ENCODE data around the gene CATSPER1. TPM values are rescaled to one million over a fixed set of nuclear protein-coding genes. Genes with fewer than 3 reads are reported as not detected.

CATSPER1 gene
- total RNA-seq = 0.10 TPM

GRCh38 chr11:66026017-66026529, at the start of gene CATSPER1:
CATSPER1 (minus strand) TSS chr11:66026479; CDS start chr11:66026379, 100 bp downstream.
- no peak for DNase-seq

- DNase-seq = no peak
Measured at GRCh38 chr11:66075273-66075672, 49.0 kb upstream of the CATSPER1 start.

- DNase-seq = no peak
Measured at GRCh38 chr11:66073669-66074068, 47.4 kb upstream of the CATSPER1 start.

GRCh38 chr11:66072518-66072917, 46.2 kb upstream of the CATSPER1 start:
- DNase-seq = no peak

DNA sequence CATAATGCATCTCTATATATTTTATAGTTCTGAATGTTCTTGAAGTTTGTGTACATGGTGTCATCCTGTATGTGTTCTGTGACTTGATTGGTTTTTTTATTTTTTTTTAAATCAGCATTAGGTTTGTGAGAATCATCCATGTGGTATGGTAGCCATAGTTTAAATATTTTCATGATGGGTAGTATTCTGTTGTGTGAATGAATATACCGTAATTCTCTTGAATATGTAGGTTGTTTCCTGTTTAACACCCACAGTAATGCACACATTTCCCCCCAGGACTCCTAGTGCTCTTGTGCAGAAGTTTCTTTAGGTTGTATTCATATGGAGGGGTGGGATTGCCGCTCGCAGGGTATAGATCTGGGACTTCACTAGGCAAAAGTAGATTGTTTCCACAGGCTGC, 45.8 kb upstream of the CATSPER1 start:
- no peak for DNase-seq

DNA sequence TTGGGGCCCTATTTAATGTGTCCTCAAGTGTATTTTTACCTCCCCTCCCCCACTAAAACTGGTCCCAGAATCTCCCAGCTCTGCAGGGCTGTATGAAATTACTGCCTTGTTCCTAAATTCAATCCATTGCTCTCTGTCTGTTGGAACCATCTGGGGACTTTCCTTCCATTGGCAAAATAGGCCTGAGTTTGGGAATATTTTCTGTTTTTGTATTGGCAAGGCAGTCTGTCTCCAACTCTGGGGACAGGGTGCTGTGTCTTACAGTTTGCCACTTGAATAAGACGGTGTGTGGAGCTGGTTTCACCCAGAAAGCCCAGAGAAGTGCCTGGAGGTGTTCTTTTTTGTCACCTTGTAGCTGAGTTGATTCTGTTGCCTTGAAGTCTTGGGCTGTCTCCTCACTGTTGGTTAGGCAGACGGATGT, 45.1 kb upstream of the CATSPER1 start:
- no peak for DNase-seq

- no peak for DNase-seq
Measured at GRCh38 chr11:66070604-66071380, 44.5 kb upstream of the CATSPER1 start.

GRCh38 chr11:66069715-66070603, 43.7 kb upstream of the CATSPER1 start, which contains the start of gene PACS1:
PACS1 (plus strand) TSS chr11:66070272; CDS start chr11:66070487, 215 bp downstream.
- DNase-seq = peak; percentile 81

GRCh38 chr11:66068923-66069714, 42.8 kb upstream of the CATSPER1 start:
- peak; percentile 30 for DNase-seq

GRCh38 chr11:66068154-66068821, 42.0 kb upstream of the CATSPER1 start:
- peak; percentile 53 for DNase-seq

DNA sequence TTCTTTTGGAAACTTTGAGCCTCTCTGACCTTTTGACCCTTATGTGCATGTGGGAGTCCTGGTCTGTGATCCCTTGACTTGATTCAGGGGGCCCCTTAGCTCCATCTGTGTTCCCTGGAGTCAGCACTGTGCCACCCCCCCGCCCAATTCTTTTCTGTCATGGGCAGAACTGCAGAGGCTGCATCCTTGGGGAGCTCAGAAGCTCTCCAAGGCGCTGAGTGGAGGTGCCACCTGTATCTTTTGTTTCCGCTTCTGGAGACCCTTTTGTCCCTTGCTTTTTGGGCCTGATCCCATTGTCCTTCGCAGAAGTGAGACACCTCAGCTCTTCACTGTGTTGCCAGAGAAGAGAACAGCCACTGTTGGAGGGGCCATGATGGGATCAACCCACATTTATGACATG, 41.4 kb upstream of the CATSPER1 start:
- no peak for DNase-seq

GRCh38 chr11:66066751-66067150, 40.5 kb upstream of the CATSPER1 start:
- DNase-seq = no peak

- no peak for DNase-seq
Measured at GRCh38 chr11:66064571-66064970, 38.3 kb upstream of the CATSPER1 start.

- no peak for DNase-seq
Measured at GRCh38 chr11:66063900-66064299, 37.6 kb upstream of the CATSPER1 start.

DNA sequence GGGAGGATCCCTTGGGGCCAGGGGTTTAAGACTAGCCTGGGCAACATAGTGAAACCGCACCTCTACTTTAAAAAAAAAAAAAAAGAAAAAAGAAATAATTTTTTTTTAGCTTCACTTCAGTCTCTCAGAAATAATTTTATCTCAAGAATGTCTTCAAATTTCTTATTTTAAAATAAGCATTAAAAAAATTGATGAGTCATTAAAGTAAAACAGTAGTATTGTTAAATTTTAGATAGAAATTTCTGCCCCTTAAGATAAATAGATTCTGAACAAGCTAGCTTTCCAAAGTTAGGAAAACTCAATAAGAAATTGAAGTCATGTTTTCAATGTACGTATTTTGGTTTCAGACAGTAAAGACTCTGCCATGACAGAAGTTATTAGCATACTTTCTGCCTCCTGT, 36.1 kb upstream of the CATSPER1 start:
- DNase-seq = no peak

DNA sequence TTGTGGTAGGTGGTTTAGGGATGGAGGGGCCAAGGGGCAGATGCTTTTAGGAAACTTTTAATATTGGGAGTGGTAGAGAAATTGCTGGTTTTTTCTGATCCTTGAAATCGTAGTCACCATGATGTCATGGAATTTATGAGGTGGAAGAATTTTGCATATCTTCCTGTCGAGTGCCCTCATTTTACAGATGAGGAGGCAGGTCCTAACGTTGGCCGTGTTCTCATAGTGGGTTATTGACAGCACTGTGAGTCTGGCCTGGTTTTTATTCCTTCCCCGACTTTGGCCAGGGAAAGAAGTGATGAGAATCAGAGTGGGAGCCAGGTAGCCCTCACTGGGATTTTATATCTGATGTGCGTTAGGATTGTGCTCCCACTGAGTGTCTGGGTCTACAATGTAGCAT, 35.0 kb upstream of the CATSPER1 start:
- no peak for DNase-seq

- DNase-seq = no peak
Measured at GRCh38 chr11:66059966-66060680, 33.8 kb upstream of the CATSPER1 start.

DNA sequence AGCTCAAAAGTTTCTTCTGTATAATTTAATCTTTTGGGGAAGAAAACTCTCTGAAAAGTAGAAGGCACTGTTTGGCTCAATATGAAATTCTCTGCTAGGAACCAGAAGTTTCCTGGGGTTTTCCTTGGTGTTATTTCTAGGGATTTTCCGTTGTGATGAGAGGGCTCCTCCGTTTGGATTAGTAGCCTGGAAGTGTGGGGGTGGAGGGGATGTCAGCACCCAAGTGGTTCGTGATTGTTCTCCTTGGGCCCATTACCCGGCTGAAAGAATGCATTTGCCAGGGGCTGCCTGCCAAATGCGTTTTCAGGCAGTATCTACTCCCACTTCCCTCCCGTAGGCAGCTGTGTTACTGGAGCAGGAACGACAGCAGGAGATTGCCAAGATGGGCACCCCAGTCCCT, 30.2 kb upstream of the CATSPER1 start:
- no peak for DNase-seq

DNA sequence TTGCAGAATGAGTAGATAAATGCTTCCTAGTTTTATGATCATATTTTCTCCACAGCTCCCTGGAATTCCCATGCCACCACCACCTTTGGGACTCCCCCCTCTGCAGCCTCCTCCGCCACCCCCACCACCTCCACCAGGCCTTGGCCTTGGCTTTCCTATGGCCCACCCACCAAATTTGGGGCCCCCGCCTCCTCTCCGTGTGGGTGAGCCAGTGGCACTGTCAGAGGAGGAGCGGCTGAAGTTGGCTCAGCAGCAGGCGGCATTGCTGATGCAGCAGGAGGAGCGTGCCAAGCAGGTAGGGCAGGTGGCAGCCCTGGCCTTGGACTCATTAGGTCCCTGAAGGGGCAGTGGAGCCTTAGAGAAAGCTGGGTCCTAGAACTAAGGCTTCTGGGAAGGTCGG, 28.7 kb upstream of the CATSPER1 start:
- DNase-seq = no peak

GRCh38 chr11:66052664-66052982, 26.3 kb upstream of the CATSPER1 start:
- DNase-seq = no peak
